Activated CD4-positive, alpha-beta T cell treated with anti-CD3 and anti-CD28 coated beads, Interleukin-2, amount 50 U/mL, for 1 hour (primary cell): ENCODE results near the gene SLC25A12.
"Not testable (repeated sequence)": the region's sequence is repeated elsewhere in the genome, so short reads cannot be mapped to it uniquely, and the experiment has no call there.

Experiments used
- DNase-seq: peaks from one replicate; pipeline ENCODE4 v3.0.0-alpha.2; 2020

Gene SLC25A12

GRCh38 chr2:171822525-171823322 is 71.3 kb downstream of the SLC25A12 start:
- no peak for DNase-seq

- DNase-seq, result no peak
Measured at GRCh38 chr2:171819453-171819852, 74.6 kb downstream of the SLC25A12 start.

GRCh38 chr2:171814883-171815282 is 79.2 kb downstream of the SLC25A12 start:
- no peak for DNase-seq

- no peak for DNase-seq
Measured at GRCh38 chr2:171814174-171814573, 79.9 kb downstream of the SLC25A12 start.

- DNase-seq, result no peak
Measured at GRCh38 chr2:171813729-171814128, 80.3 kb downstream of the SLC25A12 start.

- no peak for DNase-seq
Measured at GRCh38 chr2:171813126-171813525, 80.9 kb downstream of the SLC25A12 start.

- no peak for DNase-seq
Measured at GRCh38 chr2:171811245-171811628, 82.8 kb downstream of the SLC25A12 start.

GRCh38 chr2:171810422-171811244 is 83.4 kb downstream of the SLC25A12 start:
- no peak for DNase-seq

- not testable (repeated sequence) for DNase-seq
Measured at GRCh38 chr2:171808885-171809284, 85.2 kb downstream of the SLC25A12 start.

GRCh38 chr2:171807831-171808393 is 86.1 kb downstream of the SLC25A12 start:
- DNase-seq, result no peak

GRCh38 chr2:171807119-171807518 is 86.9 kb downstream of the SLC25A12 start:
- no peak for DNase-seq

GRCh38 chr2:171804456-171804855 is 89.6 kb downstream of the SLC25A12 start:
- DNase-seq, result no peak

GRCh38 chr2:171803757-171804156 is 90.3 kb downstream of the SLC25A12 start:
- DNase-seq, result no peak

- DNase-seq, result no peak
Measured at GRCh38 chr2:171800639-171801038, 93.4 kb downstream of the SLC25A12 start.

- DNase-seq, result no peak
Measured at GRCh38 chr2:171798156-171798820, 95.8 kb downstream of the SLC25A12 start.

- no peak for DNase-seq
Measured at GRCh38 chr2:171794918-171795317, 99.1 kb downstream of the SLC25A12 start.

GRCh38 chr2:171793691-171794678 is 100.1 kb downstream of the SLC25A12 start:
- no peak for DNase-seq

- DNase-seq, result no peak
Measured at GRCh38 chr2:171792886-171793580, 101.0 kb downstream of the SLC25A12 start.

- DNase-seq, result no peak
Measured at GRCh38 chr2:171792157-171792556, 101.9 kb downstream of the SLC25A12 start.

GRCh38 chr2:171791361-171791760 is 102.7 kb downstream of the SLC25A12 start:
- no peak for DNase-seq

- no peak for DNase-seq
Measured at GRCh38 chr2:171789956-171790355, 104.1 kb downstream of the SLC25A12 start.
